K562 (cell line): ENCODE results near the gene PTGIR. TPM values are rescaled to one million over a fixed set of nuclear protein-coding genes. Genes with fewer than 3 reads are reported as not detected.

Experiments used
- ARID4B ChIP-seq: sonication (generic); formaldehyde crosslinking; IDR thresholded peaks from 2 replicates; pipeline ENCODE4 v1.8.0; 2022; ENCODE audit warnings: mild to moderate bottlenecking, missing genetic modification reagents
- FOXP1 ChIP-seq: sonication (generic); formaldehyde crosslinking; IDR thresholded peaks from 2 replicates; pipeline ENCODE4 v1.8.0; 2022; ENCODE audit warnings: mild to moderate bottlenecking, missing genetic modification reagents
- LEF1 ChIP-seq: fragments of 450-650 bp; IDR thresholded peaks from 2 replicates; pipeline ENCODE4 v1.6.1; 2016; ENCODE audit warnings: mild to moderate bottlenecking
- PCBP2 ChIP-seq: fragments of 200-400 bp; formaldehyde crosslinking; IDR thresholded peaks from 2 replicates; pipeline ENCODE4 v1.6.1; 2018; ENCODE audit warnings: low read length, low read depth, mild to moderate bottlenecking, moderate library complexity; ENCODE audit not compliant: poor library complexity, severe bottlenecking
- PML ChIP-seq: IDR thresholded peaks from 2 replicates; pipeline ENCODE4 v1.6.1; 2012; ENCODE audit warnings: low read length, inconsistent platforms
- POU5F1 ChIP-seq: fragments of 150-350 bp; IDR thresholded peaks from 2 replicates; pipeline ENCODE4 v1.6.1; 2014; ENCODE audit warnings: borderline replicate concordance, low read length, low read depth, mild to moderate bottlenecking; ENCODE audit not compliant: partially characterized antibody
- SMAD2 ChIP-seq: fragments of 150-350 bp; IDR thresholded peaks from 2 replicates; pipeline ENCODE4 v1.6.1; 2014; ENCODE audit warnings: low read depth, mild to moderate bottlenecking, low read length
- ZNF3 ChIP-seq: fragments of 250-450 bp; sonication (Bioruptor Pico); IDR thresholded peaks from 2 replicates; pipeline ENCODE4 v1.5.0; 2021; ENCODE audit warnings: mild to moderate bottlenecking, moderate library complexity
- ZNF407 ChIP-seq: fragments of 450-650 bp; IDR thresholded peaks from 2 replicates; pipeline ENCODE4 v1.6.1; 2016; ENCODE audit warnings: low read depth
- polyA plus RNA-seq, 8 experiments: library from polyadenylated mRNA; depleted of rRNA in 4 of 8; stranded (reverse) in 5 of 8; unstranded in 3 of 8; fragments of >200 nt; fragmentation: Nextera tagmentation in 2 of 8; fragmentation: Illumina TruSeq in 1 of 8; extraction: Ambion mirVana in 2 of 8; extraction: Trizol in 1 of 8; gene quantifications; 2 replicates each; pipeline versions ENCODE4 v1.2.1 to v1.2.3, GENCODE V29; 2011 to 2014; ENCODE audit warnings: inconsistent platforms in 1 of 8, missing spikeins in 1 of 8
- total RNA-seq, 7 experiments: library from RNA; depleted of rRNA in 6 of 7; stranded (reverse); fragments of >200 nt in 6 of 7; fragmentation: Illumina TruSeq in 2 of 7; extraction: Trizol in 2 of 7; gene quantifications; 2 replicates each; pipeline versions ENCODE4 v1.2.1 to v1.2.3, GENCODE V29; 2011 to 2021; ENCODE audit warnings: low replicate concordance in 1 of 7
- TF ChIP-seq, protein P1 (sequence below), 2 experiments: fragments of 450-650 bp in 1 of 2; IDR thresholded peaks; 2 replicates each; pipeline ENCODE4 v1.6.1; 2011 to 2017; ENCODE audit warnings: low read depth in 2 of 2, antibody characterized with exemption in 1 of 2, borderline replicate concordance in 1 of 2, low read length in 1 of 2, mild to moderate bottlenecking in 1 of 2, mixed read lengths in 1 of 2; ENCODE audit not compliant: control insufficient read depth in 1 of 2

Gene PTGIR
- total and polyA plus RNA-seq, 9 of the 15 experiments (the other 6 are each of a cell fraction or from before 2014, with no cell fraction given) = 0.11 to 3.4 (median 1.1) TPM; not detected in 1

DNA sequence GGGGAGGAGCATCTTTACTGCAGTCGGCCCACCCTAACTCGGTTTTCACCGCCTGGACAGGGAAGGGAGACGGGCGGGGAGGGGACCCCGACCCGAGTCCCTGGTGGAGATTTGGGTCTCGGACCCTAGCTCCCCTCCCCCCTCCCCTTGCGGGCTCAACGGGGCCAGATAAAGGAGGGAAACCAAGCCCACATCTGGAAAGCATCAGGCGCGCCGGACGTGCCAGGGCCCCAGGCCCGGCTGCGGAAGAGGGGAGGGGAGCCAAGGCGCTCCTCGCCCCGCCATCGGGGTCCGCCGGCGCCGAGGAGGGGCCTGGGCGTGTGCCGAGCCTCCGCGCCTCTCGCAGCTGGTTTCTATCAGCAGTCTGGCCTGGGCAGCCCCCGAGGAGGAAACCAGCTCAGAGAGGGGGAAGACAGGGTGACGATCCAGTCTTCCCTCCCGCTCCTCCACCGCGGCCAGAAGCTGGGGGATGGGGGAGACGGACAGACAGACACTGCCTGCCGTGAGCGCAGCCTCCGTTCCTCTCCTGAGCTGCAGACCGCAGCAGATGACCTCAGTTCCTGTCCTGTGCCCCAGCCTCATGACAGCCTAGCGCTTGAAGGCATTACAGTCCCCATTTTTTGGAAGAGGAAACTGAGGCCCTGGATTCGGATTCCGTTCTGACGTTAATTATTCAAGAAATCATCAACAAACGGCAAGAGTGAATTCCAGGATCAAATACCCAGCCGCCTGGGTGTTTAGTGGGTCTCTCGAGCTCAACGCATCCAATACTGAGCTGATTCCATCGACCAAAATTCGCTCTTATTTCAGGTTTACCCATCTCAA lies 14.7 kb upstream of the PTGIR start (continued):
- TF ChIP-seq ARID4B (CRISPR knock-in tag) = peak; percentile 49
- no peak for TF ChIP-seq PML
- TF ChIP-seq PCBP2 = no peak
- no peak for TF ChIP-seq POU5F1
- TF ChIP-seq ZNF3 (CRISPR knock-in tag) = no peak
- no peak for TF ChIP-seq ZNF407
- no peak for TF ChIP-seq SMAD2
- TF ChIP-seq LEF1 = no peak
- TF ChIP-seq FOXP1 (CRISPR knock-in tag) = 0 out of 2 replicates have a peak, but pooled peaks have one; percentile 17
- TF ChIP-seq, protein P1, sequence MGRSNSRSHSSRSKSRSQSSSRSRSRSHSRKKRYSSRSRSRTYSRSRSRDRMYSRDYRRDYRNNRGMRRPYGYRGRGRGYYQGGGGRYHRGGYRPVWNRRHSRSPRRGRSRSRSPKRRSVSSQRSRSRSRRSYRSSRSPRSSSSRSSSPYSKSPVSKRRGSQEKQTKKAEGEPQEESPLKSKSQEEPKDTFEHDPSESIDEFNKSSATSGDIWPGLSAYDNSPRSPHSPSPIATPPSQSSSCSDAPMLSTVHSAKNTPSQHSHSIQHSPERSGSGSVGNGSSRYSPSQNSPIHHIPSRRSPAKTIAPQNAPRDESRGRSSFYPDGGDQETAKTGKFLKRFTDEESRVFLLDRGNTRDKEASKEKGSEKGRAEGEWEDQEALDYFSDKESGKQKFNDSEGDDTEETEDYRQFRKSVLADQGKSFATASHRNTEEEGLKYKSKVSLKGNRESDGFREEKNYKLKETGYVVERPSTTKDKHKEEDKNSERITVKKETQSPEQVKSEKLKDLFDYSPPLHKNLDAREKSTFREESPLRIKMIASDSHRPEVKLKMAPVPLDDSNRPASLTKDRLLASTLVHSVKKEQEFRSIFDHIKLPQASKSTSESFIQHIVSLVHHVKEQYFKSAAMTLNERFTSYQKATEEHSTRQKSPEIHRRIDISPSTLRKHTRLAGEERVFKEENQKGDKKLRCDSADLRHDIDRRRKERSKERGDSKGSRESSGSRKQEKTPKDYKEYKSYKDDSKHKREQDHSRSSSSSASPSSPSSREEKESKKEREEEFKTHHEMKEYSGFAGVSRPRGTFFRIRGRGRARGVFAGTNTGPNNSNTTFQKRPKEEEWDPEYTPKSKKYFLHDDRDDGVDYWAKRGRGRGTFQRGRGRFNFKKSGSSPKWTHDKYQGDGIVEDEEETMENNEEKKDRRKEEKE (IDR thresholded peaks at IDR 0.05; ENCODE audit: borderline replicate concordance in 1 of 2, control insufficient read depth in 1 of 2, low read depth in 2 of 2, low read length in 1 of 2) = no peak
